Panc1 (cell line): Measurements from ENCODE around the gene USP19. TPM values are rescaled to one million over a fixed set of nuclear protein-coding genes. Genes with fewer than 3 reads are reported as not detected.
A peak's percentile ranks its signal among the peaks of the same experiment; 100 is the strongest.

Experiments
- ATAC-seq: fragments of 200-7000 bp; cut with Tn5 transposase; 2 replicates; pipeline ENCODE4 v1.9.1; 2020; ENCODE audit warnings: mild to moderate bottlenecking, moderate library complexity
- BruUV-seq: library from RNA; stranded (reverse); fragments of 400-500 nt; replicated peaks from 2 replicates; lab custom pipeline; 2021; lab: Mats Ljungman, UMichigan
- CTCF ChIA-PET: fragments of 300-600 bp; sonication (Branson Sonifier 250); formaldehyde crosslinking; loops from one replicate; lab custom pipeline; 2022; ENCODE audit warnings: antibody characterized with exemption; lab: Charles Lee
- POLR2A ChIA-PET: fragments of 300-600 bp; sonication (Branson Sonifier 250); formaldehyde crosslinking; loops from one replicate; lab custom pipeline; 2022; ENCODE audit warnings: antibody characterized with exemption; lab: Charles Lee
- DNase-seq: peaks from one replicate; pipeline ENCODE4 v3.0.0-alpha.2; 2010; ENCODE audit warnings: low read depth, low spot score
- H3K27ac ChIP-seq: 2 replicates; pipeline ENCODE4 v1.5.1; 2011; ENCODE audit warnings: mild to moderate bottlenecking, low read length, inconsistent platforms
- H3K27me3 ChIP-seq: fragments of 200-500 bp; sonication (Bioruptor generic); 2 replicates; pipeline ENCODE4 v1.6.0; 2014; ENCODE audit warnings: low read length, inconsistent platforms; ENCODE audit not compliant: control insufficient read depth, insufficient read depth
- H3K36me3 ChIP-seq: fragments of 200-500 bp; sonication (Bioruptor generic); 2 replicates; pipeline ENCODE4 v1.5.1; 2014; ENCODE audit warnings: inconsistent platforms, mild to moderate bottlenecking, low read length, moderate library complexity; ENCODE audit not compliant: control insufficient read depth, insufficient read depth
- H3K4me1 ChIP-seq: 2 replicates; pipeline ENCODE4 v1.5.1; 2011; ENCODE audit warnings: inconsistent platforms, mild to moderate bottlenecking, low read length, moderate library complexity; ENCODE audit not compliant: control insufficient read depth, insufficient read depth
- H3K4me3 ChIP-seq, 2 experiments: 2 replicates each; pipeline ENCODE4 v1.5.1; 2011 to 2012; ENCODE audit warnings: low read depth in 2 of 2, low read length in 2 of 2, mild to moderate bottlenecking in 2 of 2, inconsistent platforms in 1 of 2, moderate library complexity in 1 of 2
- H3K9me3 ChIP-seq: fragments of 200-500 bp; sonication (Bioruptor generic); 2 replicates; pipeline ENCODE4 v1.5.1; 2014; ENCODE audit warnings: low read depth, mild to moderate bottlenecking, inconsistent platforms, low read length, moderate library complexity; ENCODE audit not compliant: control insufficient read depth, insufficient read depth
- POLR2AphosphoS5 ChIP-seq: IDR thresholded peaks from 2 replicates; pipeline ENCODE4 v1.6.1; 2012; ENCODE audit warnings: mild to moderate bottlenecking, low read depth, low read length, moderate library complexity
- SIN3A ChIP-seq: IDR thresholded peaks from 2 replicates; pipeline ENCODE4 v1.6.1; 2012; ENCODE audit warnings: low read depth, mild to moderate bottlenecking, low read length, moderate library complexity, borderline replicate concordance; ENCODE audit not compliant: insufficient read depth
- TCF7L2 ChIP-seq: IDR thresholded peaks from 2 replicates; pipeline ENCODE4 v1.6.1; 2011; ENCODE audit warnings: mild to moderate bottlenecking, low read depth, low read length, inconsistent platforms
- in situ Hi-C: cut with HindIII; loops from 2 replicates; pipeline ENCODE4 v1.10.0; 2016; ENCODE audit warnings: low sequenced_read_pairs, low pct_unique_long_range_greater_than_20kb
- intact Hi-C: fragments of 100-400 bp; cut with micrococcal nuclease; formaldehyde crosslinking; loops from one replicate; pipeline ENCODE4 v1.10.0; 2022; ENCODE audit not compliant: unreplicated experiment
- total RNA-seq: library from RNA; stranded (reverse); gene quantifications from one replicate; pipeline ENCODE4 v1.2.1, GENCODE V29; 2021; ENCODE audit not compliant: unreplicated experiment
- TF ChIP-seq, protein P1 (sequence below), 2 experiments: IDR thresholded peaks; 2 replicates each; pipeline ENCODE4 v1.6.1; 2011 to 2012; ENCODE audit warnings: low read depth in 2 of 2, control low read depth in 1 of 2, low read length in 1 of 2, mild to moderate bottlenecking in 1 of 2, moderate library complexity in 1 of 2; ENCODE audit not compliant: insufficient read depth in 1 of 2
- TF ChIP-seq, protein P2 (sequence below): fragments of 450-650 bp; IDR thresholded peaks from 2 replicates; pipeline ENCODE4 v1.5.1; 2017; ENCODE audit warnings: mild to moderate bottlenecking

Gene USP19
- total RNA-seq, 1 experiment from 2014 or later = 60.6 TPM

DNA sequence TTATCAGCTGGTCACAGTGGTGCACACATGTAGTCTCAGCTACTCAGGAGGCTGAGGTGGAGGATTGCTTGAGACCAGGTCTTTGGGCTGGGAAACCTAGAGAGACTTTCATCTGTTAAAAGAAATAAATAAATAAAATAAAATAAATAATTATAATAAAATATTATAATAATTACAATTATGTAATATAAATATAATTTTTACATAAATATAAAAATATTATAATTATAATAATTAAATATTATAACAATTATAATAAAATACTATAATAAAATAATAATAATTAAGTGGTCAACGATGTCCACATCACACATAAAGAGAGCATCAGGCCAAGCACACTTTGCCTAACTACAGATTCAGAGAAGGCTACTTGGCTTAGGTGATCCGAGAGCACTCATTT, 41.4 kb downstream of the USP19 start:
- H3K36me3 ChIP-seq = peaks cover 11% of the 10 kb centered on the region
- no peak overlapping the region for H3K27ac ChIP-seq
- no peaks in the 10 kb centered on the region for H3K4me1 ChIP-seq
- BruUV-seq = no TSS peak
- DNase-seq (no peak), ATAC-seq (no peak)
- ChIA-PET CTCF (no interaction called here), POLR2A (no interaction called here)
- H3K27me3 ChIP-seq = no peaks in the 10 kb centered on the region
- TF ChIP-seq, protein P1, sequence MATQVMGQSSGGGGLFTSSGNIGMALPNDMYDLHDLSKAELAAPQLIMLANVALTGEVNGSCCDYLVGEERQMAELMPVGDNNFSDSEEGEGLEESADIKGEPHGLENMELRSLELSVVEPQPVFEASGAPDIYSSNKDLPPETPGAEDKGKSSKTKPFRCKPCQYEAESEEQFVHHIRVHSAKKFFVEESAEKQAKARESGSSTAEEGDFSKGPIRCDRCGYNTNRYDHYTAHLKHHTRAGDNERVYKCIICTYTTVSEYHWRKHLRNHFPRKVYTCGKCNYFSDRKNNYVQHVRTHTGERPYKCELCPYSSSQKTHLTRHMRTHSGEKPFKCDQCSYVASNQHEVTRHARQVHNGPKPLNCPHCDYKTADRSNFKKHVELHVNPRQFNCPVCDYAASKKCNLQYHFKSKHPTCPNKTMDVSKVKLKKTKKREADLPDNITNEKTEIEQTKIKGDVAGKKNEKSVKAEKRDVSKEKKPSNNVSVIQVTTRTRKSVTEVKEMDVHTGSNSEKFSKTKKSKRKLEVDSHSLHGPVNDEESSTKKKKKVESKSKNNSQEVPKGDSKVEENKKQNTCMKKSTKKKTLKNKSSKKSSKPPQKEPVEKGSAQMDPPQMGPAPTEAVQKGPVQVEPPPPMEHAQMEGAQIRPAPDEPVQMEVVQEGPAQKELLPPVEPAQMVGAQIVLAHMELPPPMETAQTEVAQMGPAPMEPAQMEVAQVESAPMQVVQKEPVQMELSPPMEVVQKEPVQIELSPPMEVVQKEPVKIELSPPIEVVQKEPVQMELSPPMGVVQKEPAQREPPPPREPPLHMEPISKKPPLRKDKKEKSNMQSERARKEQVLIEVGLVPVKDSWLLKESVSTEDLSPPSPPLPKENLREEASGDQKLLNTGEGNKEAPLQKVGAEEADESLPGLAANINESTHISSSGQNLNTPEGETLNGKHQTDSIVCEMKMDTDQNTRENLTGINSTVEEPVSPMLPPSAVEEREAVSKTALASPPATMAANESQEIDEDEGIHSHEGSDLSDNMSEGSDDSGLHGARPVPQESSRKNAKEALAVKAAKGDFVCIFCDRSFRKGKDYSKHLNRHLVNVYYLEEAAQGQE (IDR thresholded peaks at IDR 0.05; ENCODE audit: insufficient read depth in 1 of 2, low read depth in 2 of 2, low read length in 1 of 2) = no peak
- TF ChIP-seq POLR2AphosphoS5 (no peak), TCF7L2 (no peak), SIN3A (no peak)
- TF ChIP-seq, protein P2, sequence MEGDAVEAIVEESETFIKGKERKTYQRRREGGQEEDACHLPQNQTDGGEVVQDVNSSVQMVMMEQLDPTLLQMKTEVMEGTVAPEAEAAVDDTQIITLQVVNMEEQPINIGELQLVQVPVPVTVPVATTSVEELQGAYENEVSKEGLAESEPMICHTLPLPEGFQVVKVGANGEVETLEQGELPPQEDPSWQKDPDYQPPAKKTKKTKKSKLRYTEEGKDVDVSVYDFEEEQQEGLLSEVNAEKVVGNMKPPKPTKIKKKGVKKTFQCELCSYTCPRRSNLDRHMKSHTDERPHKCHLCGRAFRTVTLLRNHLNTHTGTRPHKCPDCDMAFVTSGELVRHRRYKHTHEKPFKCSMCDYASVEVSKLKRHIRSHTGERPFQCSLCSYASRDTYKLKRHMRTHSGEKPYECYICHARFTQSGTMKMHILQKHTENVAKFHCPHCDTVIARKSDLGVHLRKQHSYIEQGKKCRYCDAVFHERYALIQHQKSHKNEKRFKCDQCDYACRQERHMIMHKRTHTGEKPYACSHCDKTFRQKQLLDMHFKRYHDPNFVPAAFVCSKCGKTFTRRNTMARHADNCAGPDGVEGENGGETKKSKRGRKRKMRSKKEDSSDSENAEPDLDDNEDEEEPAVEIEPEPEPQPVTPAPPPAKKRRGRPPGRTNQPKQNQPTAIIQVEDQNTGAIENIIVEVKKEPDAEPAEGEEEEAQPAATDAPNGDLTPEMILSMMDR = no peak
- H3K4me3 ChIP-seq = no peak overlapping the region
- intact Hi-C loops = no loop called here
- in situ Hi-C loops = no loop called here
- H3K9me3 ChIP-seq = no peaks in the 10 kb centered on the region

DNA sequence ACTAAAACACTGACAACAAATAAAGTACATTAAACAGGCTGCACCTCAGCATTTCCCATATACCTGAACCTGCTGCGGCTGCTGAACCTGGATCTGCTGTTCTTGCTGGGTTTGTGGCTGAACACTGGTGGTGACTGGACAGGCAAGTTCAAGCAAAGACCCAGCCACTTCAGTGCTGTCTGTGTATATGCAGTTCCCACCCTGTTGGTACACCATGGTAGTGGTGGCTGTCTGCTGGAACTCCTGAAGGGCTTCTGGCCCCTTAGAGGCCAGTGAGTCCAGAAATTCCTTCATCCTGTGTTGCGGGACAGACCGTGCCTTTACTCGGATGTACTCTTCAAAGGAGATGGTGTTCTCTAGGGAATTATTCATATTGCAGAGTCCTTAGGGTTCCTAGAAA, 44.0 kb downstream of the USP19 start:
- in situ Hi-C loops (no loop called here), intact Hi-C loops (no loop called here)
- no peaks in the 10 kb centered on the region for H3K27me3 ChIP-seq
- BruUV-seq = TSS peak; percentile 55
- H3K4me1 ChIP-seq = no peaks in the 10 kb centered on the region
- H3K36me3 ChIP-seq = peaks cover 17% of the 10 kb centered on the region
- CTCF ChIA-PET = no interaction called here
- POLR2A ChIA-PET = no interaction called here
- no peak overlapping the region for H3K27ac ChIP-seq
- DNase-seq (no peak), ATAC-seq (peak; percentile 48; the same call in 1 of the 2 replicates)
- H3K9me3 ChIP-seq = no peaks in the 10 kb centered on the region
- H3K4me3 ChIP-seq = no peak overlapping the region
- TF ChIP-seq TCF7L2 (no peak), POLR2AphosphoS5 (no peak), SIN3A (no peak)
- TF ChIP-seq, protein P2 = no peak
- TF ChIP-seq, protein P1 (IDR thresholded peaks at IDR 0.05; ENCODE audit: insufficient read depth in 1 of 2, low read depth in 2 of 2, low read length in 1 of 2) = no peak
